DOHH2 (cell line): ENCODE results near the gene KIAA0513.

Experiments used
- EZH2phosphoT487 ChIP-seq: fragments of 200-600 bp; sonication (generic); IDR thresholded peaks from 2 replicates; pipeline ENCODE4 v1.6.1; 2017; ENCODE audit warnings: borderline replicate concordance, mild to moderate bottlenecking, antibody characterized with exemption, low read length, moderate library complexity, mixed read lengths
- TF ChIP-seq, protein P1 (sequence below): fragments of 200-600 bp; sonication (generic); IDR thresholded peaks from one replicate; pipeline ENCODE4 v1.5.1; 2014; ENCODE audit warnings: antibody characterized with exemption, mild to moderate bottlenecking, low read depth, low read length; ENCODE audit not compliant: poor library complexity, severe bottlenecking

DNA sequence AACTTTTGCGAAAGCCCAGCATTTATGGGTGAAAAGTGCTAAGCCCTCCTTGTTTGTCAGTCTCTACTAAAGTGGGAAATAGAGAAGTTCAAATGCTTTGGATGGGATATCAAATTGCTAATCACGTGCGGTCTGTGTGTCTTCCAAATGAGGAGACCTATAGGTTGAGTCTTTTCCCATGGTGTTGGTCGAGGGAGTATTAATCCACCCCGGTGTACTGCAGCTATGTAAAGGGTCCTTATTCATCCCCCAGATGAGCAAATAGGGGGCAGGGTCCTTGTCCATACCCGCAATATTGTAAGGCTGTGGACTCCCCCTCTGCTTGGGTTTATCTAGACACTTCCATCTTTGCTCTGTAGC lies 14.6 kb downstream of the KIAA0513 start:
- TF ChIP-seq, protein P1, sequence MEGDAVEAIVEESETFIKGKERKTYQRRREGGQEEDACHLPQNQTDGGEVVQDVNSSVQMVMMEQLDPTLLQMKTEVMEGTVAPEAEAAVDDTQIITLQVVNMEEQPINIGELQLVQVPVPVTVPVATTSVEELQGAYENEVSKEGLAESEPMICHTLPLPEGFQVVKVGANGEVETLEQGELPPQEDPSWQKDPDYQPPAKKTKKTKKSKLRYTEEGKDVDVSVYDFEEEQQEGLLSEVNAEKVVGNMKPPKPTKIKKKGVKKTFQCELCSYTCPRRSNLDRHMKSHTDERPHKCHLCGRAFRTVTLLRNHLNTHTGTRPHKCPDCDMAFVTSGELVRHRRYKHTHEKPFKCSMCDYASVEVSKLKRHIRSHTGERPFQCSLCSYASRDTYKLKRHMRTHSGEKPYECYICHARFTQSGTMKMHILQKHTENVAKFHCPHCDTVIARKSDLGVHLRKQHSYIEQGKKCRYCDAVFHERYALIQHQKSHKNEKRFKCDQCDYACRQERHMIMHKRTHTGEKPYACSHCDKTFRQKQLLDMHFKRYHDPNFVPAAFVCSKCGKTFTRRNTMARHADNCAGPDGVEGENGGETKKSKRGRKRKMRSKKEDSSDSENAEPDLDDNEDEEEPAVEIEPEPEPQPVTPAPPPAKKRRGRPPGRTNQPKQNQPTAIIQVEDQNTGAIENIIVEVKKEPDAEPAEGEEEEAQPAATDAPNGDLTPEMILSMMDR = no peak
- TF ChIP-seq EZH2phosphoT487 = no peak
